ENCODE results near the gene RNASEH1. TPM values are rescaled to one million over a fixed set of nuclear protein-coding genes. Genes with fewer than 3 reads are reported as not detected.

The RNASEH1 gene
- total and polyA plus RNA-seq, 10 of the 15 experiments (the other 5 are each of a cell fraction or from before 2014, with no cell fraction given) = 18.2 to 68.5 (median 28.2) TPM

DNA sequence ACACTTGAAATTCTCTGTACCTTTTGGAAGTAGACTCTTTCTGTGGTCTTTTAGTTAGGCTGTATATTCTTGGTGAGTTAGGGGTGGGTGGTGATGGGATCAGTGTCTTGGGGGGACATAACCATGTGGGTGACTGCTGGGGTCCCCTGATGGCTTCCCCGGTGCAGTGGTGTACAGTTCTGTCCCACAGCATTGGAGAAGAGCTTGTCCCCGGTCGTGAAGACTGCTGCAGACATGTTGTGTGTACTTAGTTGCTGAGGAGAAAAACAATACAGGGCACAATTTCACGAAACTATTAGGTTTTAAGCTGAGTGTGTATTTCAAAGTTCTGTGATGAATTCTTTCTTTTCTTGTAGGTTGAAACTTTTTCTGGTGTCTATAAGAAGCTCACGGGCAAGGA is 22.3 kb upstream of the RNASEH1 start:
- FAIRE-seq (no peak), DNase-seq (ENCODE audit: low read depth, low spot score) (no peak), ATAC-seq (no peak)
- in situ Hi-C loops (cut with MboI) = no loop called here
- Histone ChIP-seq H3K27me3 (replicated peaks in 1 of 2; ENCODE audit: control insufficient read depth in 2 of 2, insufficient read depth in 2 of 2, low read length in 1 of 2) (no peaks in the 10 kb centered on the region), H3K9ac (ENCODE audit: control insufficient read depth, insufficient read depth, low read length) (no peak overlapping the region), H3K9me3 (replicated peaks; ENCODE audit: control insufficient read depth, insufficient read depth, low read length) (no peaks in the 10 kb centered on the region; the same call in 2 of the 3 replicates), H3K4me2 (ENCODE audit: control insufficient read depth, insufficient read depth) (peak overlapping the region; percentile 59), H3K4me3 (peak overlapping the region; percentile 8; the same call in 1 of the 2 replicates), H3K4me1 (ENCODE audit: control insufficient read depth, insufficient read depth, low read length) (peaks cover 8% of the 10 kb centered on the region), H4K20me1 (ENCODE audit: control insufficient read depth, insufficient read depth) (peaks cover 13% of the 10 kb centered on the region), H3K27ac (ENCODE audit: control insufficient read depth, insufficient read depth) (no peak overlapping the region), H3K36me3 (ENCODE audit: control insufficient read depth in 2 of 2, insufficient read depth in 2 of 2, low read length in 1 of 2) (peaks cover 14 to 62% of the 10 kb centered on the region in 2 experiments), H3K79me2 (ENCODE audit: control insufficient read depth, insufficient read depth, low read length) (peaks cover 57% of the 10 kb centered on the region), H2AFZ (ENCODE audit: control insufficient read depth, low read depth, low read length) (no peak overlapping the region)
- 89% methylated on average over 5 of the region's 5 CpGs for WGBS (ENCODE audit: insufficient coverage, insufficient replicate concordance, low lambda C conversion rate, missing lambda C conversion rate)
- ChIA-PET POLR2A (no interaction called here), RAD21 (ENCODE audit: unreplicated experiment) (interaction anchor here (1.2 to 1.9 kb wide), 2 partner anchors 17 to 22 kb away, joined by 3 to 7 read pairs; partner anchors contain the start of gene RNASEH1), CTCF (interaction anchor here (0.6 to 1.9 kb wide), 2 partner anchors 43 to 71 kb away, joined by 3 to 6 read pairs; no protein-coding TSS in a partner anchor), SMC1A (ENCODE audit: uncharacterized antibody, unreplicated experiment) (interaction anchor here (1.4 to 3.2 kb wide), 3 partner anchors 16 to 72 kb away, joined by 5 to 16 read pairs (median 5); partner anchors contain the start of gene RNASEH1)
- no TSS peak for BruUV-seq (replicated peaks)
- intact Hi-C loops (cut with micrococcal nuclease; ENCODE audit: unreplicated experiment) = no loop called here
- TF ChIP-seq, protein P1, sequence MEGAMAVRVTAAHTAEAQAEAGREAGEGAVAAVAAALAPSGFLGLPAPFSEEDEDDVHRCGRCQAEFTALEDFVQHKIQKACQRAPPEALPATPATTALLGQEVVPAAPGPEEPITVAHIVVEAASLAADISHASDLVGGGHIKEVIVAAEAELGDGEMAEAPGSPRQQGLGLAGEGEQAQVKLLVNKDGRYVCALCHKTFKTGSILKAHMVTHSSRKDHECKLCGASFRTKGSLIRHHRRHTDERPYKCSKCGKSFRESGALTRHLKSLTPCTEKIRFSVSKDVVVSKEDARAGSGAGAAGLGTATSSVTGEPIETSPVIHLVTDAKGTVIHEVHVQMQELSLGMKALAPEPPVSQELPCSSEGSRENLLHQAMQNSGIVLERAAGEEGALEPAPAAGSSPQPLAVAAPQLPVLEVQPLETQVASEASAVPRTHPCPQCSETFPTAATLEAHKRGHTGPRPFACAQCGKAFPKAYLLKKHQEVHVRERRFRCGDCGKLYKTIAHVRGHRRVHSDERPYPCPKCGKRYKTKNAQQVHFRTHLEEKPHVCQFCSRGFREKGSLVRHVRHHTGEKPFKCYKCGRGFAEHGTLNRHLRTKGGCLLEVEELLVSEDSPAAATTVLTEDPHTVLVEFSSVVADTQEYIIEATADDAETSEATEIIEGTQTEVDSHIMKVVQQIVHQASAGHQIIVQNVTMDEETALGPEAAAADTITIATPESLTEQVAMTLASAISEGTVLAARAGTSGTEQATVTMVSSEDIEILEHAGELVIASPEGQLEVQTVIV (IDR thresholded peaks at IDR 0.05; ENCODE audit: borderline replicate concordance, partially characterized antibody) = no peak
- TF ChIP-seq JUNB (IDR thresholded peaks at IDR 0.05) (no peak), SUPT20H (IDR thresholded peaks at IDR 0.05; ENCODE audit: borderline replicate concordance, control insufficient read depth, low read depth, low read length) (no peak), IKZF1 (conservative IDR thresholded peaks at IDR 0.05) (no peak)
